ENCODE data around the gene EFL1. TPM values are rescaled to one million over a fixed set of nuclear protein-coding genes. Genes with fewer than 3 reads are reported as not detected.

Gene EFL1
- polyA plus RNA-seq, 1 donor from 2014 or later = 16.8 TPM

DNA sequence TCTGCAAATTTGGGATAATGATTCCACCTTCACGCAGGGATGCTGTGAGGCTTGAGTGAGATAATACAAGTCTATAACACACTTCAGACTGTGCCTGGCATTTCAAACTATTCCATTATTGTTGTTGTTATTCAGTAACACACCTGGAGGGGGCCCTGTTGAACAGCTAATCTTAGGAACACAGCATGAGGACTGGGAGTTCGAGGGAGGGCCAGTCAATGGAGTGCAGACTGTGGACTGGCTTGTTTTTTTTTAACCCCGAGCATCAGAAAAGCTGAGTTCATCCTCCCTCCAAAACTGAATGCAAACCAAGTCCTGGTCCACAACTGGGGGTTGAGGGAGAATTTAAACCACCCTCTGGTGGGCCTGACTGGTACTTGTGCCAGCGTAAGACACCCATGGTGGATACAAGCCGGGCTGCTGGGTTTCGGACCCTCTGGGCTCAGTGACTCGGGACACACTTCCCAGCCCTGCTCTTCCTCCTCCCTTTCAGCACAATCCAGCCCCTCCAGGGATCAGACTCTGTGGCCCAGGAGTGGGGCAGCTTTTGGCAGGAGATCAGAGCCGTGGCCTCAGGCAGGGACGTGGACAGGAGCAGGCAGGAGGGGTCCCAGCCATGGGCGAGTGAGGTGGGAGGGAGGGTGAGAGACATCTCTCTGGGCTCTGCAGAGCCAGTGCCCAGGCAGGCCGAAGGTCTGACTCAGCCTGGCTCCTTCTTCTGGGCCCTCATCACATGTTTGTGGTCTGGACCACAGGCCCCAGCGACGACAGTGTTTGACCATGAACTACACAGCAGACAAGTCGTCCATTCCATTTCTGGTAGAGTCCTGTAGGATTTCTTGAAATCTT, 180.4 kb downstream of the EFL1 start:
- no peak for TF ChIP-seq RAD21 (conservative IDR thresholded peaks at IDR 0.05)
- no peak for TF ChIP-seq EZH2 (IDR thresholded peaks at IDR 0.05; ENCODE audit: borderline replicate concordance, insufficient read depth, low read length, poor library complexity, severe bottlenecking)
- TF ChIP-seq, protein P1, sequence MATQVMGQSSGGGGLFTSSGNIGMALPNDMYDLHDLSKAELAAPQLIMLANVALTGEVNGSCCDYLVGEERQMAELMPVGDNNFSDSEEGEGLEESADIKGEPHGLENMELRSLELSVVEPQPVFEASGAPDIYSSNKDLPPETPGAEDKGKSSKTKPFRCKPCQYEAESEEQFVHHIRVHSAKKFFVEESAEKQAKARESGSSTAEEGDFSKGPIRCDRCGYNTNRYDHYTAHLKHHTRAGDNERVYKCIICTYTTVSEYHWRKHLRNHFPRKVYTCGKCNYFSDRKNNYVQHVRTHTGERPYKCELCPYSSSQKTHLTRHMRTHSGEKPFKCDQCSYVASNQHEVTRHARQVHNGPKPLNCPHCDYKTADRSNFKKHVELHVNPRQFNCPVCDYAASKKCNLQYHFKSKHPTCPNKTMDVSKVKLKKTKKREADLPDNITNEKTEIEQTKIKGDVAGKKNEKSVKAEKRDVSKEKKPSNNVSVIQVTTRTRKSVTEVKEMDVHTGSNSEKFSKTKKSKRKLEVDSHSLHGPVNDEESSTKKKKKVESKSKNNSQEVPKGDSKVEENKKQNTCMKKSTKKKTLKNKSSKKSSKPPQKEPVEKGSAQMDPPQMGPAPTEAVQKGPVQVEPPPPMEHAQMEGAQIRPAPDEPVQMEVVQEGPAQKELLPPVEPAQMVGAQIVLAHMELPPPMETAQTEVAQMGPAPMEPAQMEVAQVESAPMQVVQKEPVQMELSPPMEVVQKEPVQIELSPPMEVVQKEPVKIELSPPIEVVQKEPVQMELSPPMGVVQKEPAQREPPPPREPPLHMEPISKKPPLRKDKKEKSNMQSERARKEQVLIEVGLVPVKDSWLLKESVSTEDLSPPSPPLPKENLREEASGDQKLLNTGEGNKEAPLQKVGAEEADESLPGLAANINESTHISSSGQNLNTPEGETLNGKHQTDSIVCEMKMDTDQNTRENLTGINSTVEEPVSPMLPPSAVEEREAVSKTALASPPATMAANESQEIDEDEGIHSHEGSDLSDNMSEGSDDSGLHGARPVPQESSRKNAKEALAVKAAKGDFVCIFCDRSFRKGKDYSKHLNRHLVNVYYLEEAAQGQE (IDR thresholded peaks at IDR 0.05; ENCODE audit: borderline replicate concordance) = no peak
- TF ChIP-seq, protein P2, sequence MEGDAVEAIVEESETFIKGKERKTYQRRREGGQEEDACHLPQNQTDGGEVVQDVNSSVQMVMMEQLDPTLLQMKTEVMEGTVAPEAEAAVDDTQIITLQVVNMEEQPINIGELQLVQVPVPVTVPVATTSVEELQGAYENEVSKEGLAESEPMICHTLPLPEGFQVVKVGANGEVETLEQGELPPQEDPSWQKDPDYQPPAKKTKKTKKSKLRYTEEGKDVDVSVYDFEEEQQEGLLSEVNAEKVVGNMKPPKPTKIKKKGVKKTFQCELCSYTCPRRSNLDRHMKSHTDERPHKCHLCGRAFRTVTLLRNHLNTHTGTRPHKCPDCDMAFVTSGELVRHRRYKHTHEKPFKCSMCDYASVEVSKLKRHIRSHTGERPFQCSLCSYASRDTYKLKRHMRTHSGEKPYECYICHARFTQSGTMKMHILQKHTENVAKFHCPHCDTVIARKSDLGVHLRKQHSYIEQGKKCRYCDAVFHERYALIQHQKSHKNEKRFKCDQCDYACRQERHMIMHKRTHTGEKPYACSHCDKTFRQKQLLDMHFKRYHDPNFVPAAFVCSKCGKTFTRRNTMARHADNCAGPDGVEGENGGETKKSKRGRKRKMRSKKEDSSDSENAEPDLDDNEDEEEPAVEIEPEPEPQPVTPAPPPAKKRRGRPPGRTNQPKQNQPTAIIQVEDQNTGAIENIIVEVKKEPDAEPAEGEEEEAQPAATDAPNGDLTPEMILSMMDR (IDR thresholded peaks at IDR 0.05; ENCODE audit: poor library complexity, severe bottlenecking) = no peak
- TF ChIP-seq TAF1 (IDR thresholded peaks at IDR 0.05; ENCODE audit: low read depth) = no peak
- TF ChIP-seq EP300 (conservative IDR thresholded peaks at IDR 0.05; ENCODE audit: poor library complexity, severe bottlenecking) = no peak
- no peak for TF ChIP-seq SMC3 (conservative IDR thresholded peaks at IDR 0.05; ENCODE audit: poor library complexity)
- TF ChIP-seq POLR2AphosphoS5 (IDR thresholded peaks at IDR 0.05) = no peak
- no peak for TF ChIP-seq MXI1 (conservative IDR thresholded peaks at IDR 0.05; ENCODE audit: poor library complexity, severe bottlenecking)
- no peak overlapping the region for H2AFZ ChIP-seq (ENCODE audit: low read depth, low read length)
- no peaks in the 10 kb centered on the region for H3K79me2 ChIP-seq (replicated peaks; ENCODE audit: insufficient read depth, low read length)
- H3K27me3 ChIP-seq (ENCODE audit: insufficient read depth, low read depth, low read length) = no peaks in the 10 kb centered on the region
- H3K9ac ChIP-seq (ENCODE audit: low read length) = no peak overlapping the region
- no peaks in the 10 kb centered on the region for H3K9me2 ChIP-seq (ENCODE audit: insufficient read depth, low read length)
- H3K4me3 ChIP-seq (ENCODE audit: low read length) = no peak overlapping the region
- no peak overlapping the region for H3K4me2 ChIP-seq (ENCODE audit: low read length)
- no peaks in the 10 kb centered on the region for H3K36me3 ChIP-seq (ENCODE audit: insufficient read depth, low read length)
- H4K20me1 ChIP-seq (ENCODE audit: insufficient read depth) = no peaks in the 10 kb centered on the region
- H3F3A ChIP-seq (ENCODE audit: insufficient read depth, low read length, poor library complexity, severe bottlenecking) = no peaks in the 10 kb centered on the region
- H3K27ac ChIP-seq (ENCODE audit: low read length) = no peak overlapping the region
- H3K9me3 ChIP-seq (ENCODE audit: low read length) = no peaks in the 10 kb centered on the region

DNA sequence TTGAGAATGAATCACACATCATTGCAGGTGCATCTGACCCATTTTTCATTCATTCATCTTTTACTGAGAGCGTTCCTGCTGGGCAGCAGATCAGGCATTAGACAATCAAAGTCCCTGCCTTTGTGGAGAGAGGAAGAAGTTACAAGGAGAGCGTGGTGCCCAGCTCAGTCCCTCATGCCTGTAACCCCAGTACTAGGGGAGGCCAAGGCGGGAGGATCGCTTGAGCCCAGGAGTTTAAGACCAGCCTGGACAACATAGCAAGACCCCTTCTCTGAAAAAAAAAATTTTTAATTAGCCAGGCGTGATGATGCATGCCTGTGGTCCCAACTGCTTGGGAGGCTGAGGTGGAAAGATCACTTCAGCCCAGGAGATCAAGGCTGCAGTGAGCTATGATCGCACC, 181.8 kb downstream of the EFL1 start:
- H3K9ac ChIP-seq (ENCODE audit: low read length) = no peak overlapping the region
- no peaks in the 10 kb centered on the region for H3K27me3 ChIP-seq (ENCODE audit: insufficient read depth, low read depth, low read length)
- no peaks in the 10 kb centered on the region for H4K20me1 ChIP-seq (ENCODE audit: insufficient read depth)
- H3K36me3 ChIP-seq (ENCODE audit: insufficient read depth, low read length) = no peaks in the 10 kb centered on the region
- no peaks in the 10 kb centered on the region for H3K9me2 ChIP-seq (ENCODE audit: insufficient read depth, low read length)
- no peaks in the 10 kb centered on the region for H3F3A ChIP-seq (ENCODE audit: insufficient read depth, low read length, poor library complexity, severe bottlenecking)
- no peak overlapping the region for H3K27ac ChIP-seq (ENCODE audit: low read length)
- no peak overlapping the region for H3K4me3 ChIP-seq (ENCODE audit: low read length)
- H3K4me2 ChIP-seq (ENCODE audit: low read length) = no peak overlapping the region
- TF ChIP-seq RAD21 (conservative IDR thresholded peaks at IDR 0.05) (no peak), MXI1 (conservative IDR thresholded peaks at IDR 0.05; ENCODE audit: poor library complexity, severe bottlenecking) (no peak), SMC3 (conservative IDR thresholded peaks at IDR 0.05; ENCODE audit: poor library complexity) (no peak), EP300 (conservative IDR thresholded peaks at IDR 0.05; ENCODE audit: poor library complexity, severe bottlenecking) (no peak), POLR2AphosphoS5 (IDR thresholded peaks at IDR 0.05) (no peak), EZH2 (IDR thresholded peaks at IDR 0.05; ENCODE audit: borderline replicate concordance, insufficient read depth, low read length, poor library complexity, severe bottlenecking) (no peak)
- TF ChIP-seq, protein P2 (IDR thresholded peaks at IDR 0.05; ENCODE audit: poor library complexity, severe bottlenecking) = no peak
- TF ChIP-seq, protein P1 (IDR thresholded peaks at IDR 0.05; ENCODE audit: borderline replicate concordance) = no peak
- no peaks in the 10 kb centered on the region for H3K9me3 ChIP-seq (ENCODE audit: low read length)
- H2AFZ ChIP-seq (ENCODE audit: low read depth, low read length) = no peak overlapping the region
- no peaks in the 10 kb centered on the region for H3K79me2 ChIP-seq (replicated peaks; ENCODE audit: insufficient read depth, low read length)
